BE2C (cell line): ENCODE results near the gene UCK2.
A peak's percentile ranks its signal among the peaks of the same experiment; 100 is the strongest.

Experiments
- DNase-seq: peaks from one replicate; pipeline ENCODE4 v3.0.0-alpha.2; 2020
- H3K27me3 ChIP-seq: fragments of 250-450 bp; sonication (Bioruptor Pico); 2 replicates; pipeline ENCODE4 v1.5.1; 2020; ENCODE audit warnings: mild to moderate bottlenecking
- H3K36me3 ChIP-seq: fragments of 250-450 bp; sonication (Bioruptor Pico); 2 replicates; pipeline ENCODE4 v1.5.1; 2020; ENCODE audit warnings: mild to moderate bottlenecking
- H3K4me1 ChIP-seq: fragments of 250-450 bp; sonication (Bioruptor Pico); 2 replicates; pipeline ENCODE4 v1.5.1; 2020
- H3K4me3 ChIP-seq: 2 replicates; pipeline ENCODE4 v1.5.1; 2011; ENCODE audit warnings: low read depth, low read length
- H3K9me3 ChIP-seq: fragments of 250-450 bp; sonication (Bioruptor Pico); 2 replicates; pipeline ENCODE4 v1.5.1; 2020
- TF ChIP-seq, protein P1 (sequence below): IDR thresholded peaks from 2 replicates; pipeline ENCODE4 v1.5.1; 2012; ENCODE audit warnings: mild to moderate bottlenecking, low read depth, low read length

The UCK2 gene

DNA sequence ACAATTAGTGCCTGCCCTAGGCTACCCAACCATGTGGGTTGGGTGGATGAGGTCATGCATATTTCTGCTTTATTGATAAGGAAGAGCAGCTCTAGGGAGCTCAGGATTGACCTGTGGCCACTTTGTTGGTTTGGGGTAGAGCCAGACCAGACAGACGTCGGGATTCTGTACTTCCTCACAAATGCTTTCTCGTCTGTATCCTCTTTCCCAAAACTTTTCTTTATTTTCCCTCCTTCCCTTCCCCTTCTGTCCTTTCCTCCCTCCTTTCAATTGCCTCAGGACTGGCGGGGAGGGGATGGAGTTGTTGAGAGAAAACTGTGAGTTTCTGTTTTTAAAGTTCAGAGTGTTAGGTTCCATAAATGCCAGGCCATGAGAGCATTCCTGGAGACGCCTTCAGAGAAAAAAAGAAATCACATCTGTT is 68.0 kb downstream of the UCK2 start:
- no peak for DNase-seq
- H3K4me3 ChIP-seq = no peak overlapping the region
- peaks cover 5% of the 10 kb centered on the region for H3K4me1 ChIP-seq
- H3K9me3 ChIP-seq = no peaks in the 10 kb centered on the region
- TF ChIP-seq, protein P1, sequence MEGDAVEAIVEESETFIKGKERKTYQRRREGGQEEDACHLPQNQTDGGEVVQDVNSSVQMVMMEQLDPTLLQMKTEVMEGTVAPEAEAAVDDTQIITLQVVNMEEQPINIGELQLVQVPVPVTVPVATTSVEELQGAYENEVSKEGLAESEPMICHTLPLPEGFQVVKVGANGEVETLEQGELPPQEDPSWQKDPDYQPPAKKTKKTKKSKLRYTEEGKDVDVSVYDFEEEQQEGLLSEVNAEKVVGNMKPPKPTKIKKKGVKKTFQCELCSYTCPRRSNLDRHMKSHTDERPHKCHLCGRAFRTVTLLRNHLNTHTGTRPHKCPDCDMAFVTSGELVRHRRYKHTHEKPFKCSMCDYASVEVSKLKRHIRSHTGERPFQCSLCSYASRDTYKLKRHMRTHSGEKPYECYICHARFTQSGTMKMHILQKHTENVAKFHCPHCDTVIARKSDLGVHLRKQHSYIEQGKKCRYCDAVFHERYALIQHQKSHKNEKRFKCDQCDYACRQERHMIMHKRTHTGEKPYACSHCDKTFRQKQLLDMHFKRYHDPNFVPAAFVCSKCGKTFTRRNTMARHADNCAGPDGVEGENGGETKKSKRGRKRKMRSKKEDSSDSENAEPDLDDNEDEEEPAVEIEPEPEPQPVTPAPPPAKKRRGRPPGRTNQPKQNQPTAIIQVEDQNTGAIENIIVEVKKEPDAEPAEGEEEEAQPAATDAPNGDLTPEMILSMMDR = no peak
- no peaks in the 10 kb centered on the region for H3K27me3 ChIP-seq
- peaks cover 99% of the 10 kb centered on the region for H3K36me3 ChIP-seq

DNA sequence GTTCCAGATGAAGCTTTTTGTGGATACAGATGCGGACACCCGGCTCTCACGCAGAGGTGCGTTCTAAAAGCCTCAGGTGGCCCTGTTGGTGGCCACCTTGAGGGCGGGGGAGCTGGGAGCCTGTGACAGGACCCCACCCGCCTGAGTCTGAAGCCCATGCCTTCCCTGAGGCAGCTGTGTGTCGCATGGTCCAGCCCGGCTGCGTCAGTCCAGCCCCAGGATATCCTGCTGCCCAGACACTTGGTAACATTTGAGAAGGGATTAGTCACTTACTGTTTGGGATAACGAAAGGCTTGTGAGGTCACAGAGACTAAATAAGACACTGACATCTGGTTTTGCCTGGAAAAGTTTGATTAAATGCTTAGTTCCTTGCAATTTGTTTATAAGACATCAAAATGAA is 68.9 kb downstream of the UCK2 start:
- Histone ChIP-seq H3K4me1 (peaks cover 5% of the 10 kb centered on the region), H3K9me3 (no peaks in the 10 kb centered on the region), H3K27me3 (no peaks in the 10 kb centered on the region), H3K4me3 (no peak overlapping the region), H3K36me3 (peaks cover 98% of the 10 kb centered on the region)
- TF ChIP-seq, protein P1 = no peak
- DNase-seq = no peak

DNA sequence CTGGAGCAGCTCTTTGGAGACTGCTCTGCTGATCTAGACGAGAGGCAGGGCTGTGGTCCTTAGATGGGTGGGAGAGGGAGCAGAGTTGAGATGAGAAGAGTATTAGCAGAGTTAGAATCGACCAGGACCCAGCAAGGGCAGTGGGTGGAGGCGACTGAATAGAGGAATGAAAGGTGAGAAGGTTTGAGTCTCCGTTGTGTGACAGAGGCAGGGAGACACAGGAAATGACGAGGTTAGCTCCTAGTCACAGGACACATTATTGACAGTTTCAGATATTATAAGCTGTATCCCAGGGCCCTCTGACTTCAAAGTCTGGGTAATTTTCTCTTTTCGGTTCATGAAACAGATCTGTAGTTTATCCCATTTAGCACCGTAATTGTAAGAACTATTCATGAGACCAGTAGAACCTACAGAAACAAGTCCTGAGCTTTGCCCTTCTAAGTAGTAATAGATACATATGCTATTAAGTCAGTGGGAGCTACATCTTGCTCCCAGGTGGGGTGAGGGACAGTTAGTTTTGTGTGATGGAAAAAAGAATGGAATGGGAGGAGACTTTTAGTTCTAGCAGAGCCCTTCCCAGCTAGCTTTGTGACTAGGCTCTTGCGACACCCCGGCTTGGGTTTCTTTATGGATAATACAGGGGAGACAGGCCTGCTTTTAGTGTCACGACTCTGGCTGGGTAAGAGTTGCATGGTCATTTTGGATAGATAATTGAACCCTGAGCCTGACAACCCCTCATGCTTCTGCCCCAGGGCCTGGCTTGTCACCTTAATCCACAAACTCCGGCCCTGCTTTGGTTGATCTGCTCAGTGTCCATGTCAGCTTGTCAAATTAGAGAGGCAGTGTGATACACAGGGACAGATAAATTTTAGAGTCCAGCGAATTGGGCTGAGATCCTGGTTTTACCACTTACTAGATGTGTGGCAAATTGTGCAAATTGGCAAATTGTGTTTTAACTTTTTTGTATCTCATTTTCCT is 70.2 kb downstream of the UCK2 start:
- peaks cover 88% of the 10 kb centered on the region for H3K36me3 ChIP-seq
- H3K4me1 ChIP-seq = peaks cover 5% of the 10 kb centered on the region
- peak; percentile 39 for DNase-seq
- H3K9me3 ChIP-seq = no peaks in the 10 kb centered on the region
- TF ChIP-seq, protein P1 = no peak
- H3K4me3 ChIP-seq = no peak overlapping the region
- H3K27me3 ChIP-seq = no peaks in the 10 kb centered on the region

DNA sequence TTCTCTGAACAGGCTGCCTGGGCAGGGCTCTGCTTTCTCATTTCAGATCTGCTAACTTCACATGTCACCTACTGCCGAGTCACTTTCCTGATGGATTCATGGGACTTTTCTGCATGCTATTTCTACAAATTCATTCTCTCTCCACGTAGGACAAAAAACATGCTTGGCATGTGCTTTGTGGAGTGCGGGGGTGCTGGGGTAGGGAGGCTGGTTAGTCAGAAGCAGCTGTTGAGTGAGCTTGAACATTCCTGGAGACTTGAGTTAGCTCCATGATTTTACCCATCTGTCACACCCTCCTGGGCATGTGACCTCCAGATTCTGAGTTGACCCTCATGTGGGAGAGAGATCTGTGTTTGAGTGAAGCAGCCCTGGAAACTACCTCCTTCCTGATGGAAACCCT is 71.4 kb downstream of the UCK2 start:
- Histone ChIP-seq H3K4me1 (peaks cover 5% of the 10 kb centered on the region), H3K27me3 (no peaks in the 10 kb centered on the region), H3K4me3 (no peak overlapping the region), H3K9me3 (no peaks in the 10 kb centered on the region), H3K36me3 (peaks cover 88% of the 10 kb centered on the region)
- TF ChIP-seq, protein P1 = no peak
- DNase-seq = no peak

DNA sequence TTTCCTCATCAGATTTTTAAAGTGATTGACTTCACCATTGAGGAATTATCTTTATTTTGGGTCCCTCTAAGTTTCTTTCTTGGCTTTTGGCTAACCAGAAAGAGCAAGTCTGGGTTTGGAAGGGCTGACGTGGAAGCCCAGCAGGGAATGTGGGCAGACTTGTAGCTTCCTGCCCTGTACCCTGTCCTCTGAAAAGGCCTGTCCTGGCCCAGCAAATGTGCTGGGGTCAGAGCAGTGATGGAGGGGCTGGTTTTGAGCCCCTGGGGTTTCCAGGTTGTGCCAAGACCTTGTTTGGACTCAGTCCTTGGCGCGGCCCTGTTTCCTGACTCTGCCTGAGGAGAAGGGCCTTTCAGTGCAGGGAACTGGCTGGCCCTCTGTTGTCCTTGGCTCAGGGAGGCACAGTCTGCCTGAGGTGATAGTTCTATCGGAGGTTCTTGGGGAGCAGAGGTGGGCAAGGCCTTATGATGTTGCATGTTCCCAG is 72.1 kb downstream of the UCK2 start:
- Histone ChIP-seq H3K4me3 (no peak overlapping the region), H3K36me3 (peaks cover 88% of the 10 kb centered on the region), H3K27me3 (no peaks in the 10 kb centered on the region), H3K9me3 (no peaks in the 10 kb centered on the region), H3K4me1 (peaks cover 5% of the 10 kb centered on the region)
- DNase-seq = no peak
- TF ChIP-seq, protein P1 = no peak
